SJCRH30 (cell line): ENCODE results near the gene TRIP10. TPM values are rescaled to one million over a fixed set of nuclear protein-coding genes. Genes with fewer than 3 reads are reported as not detected.
"Not testable (repeated sequence)": the region's sequence is repeated elsewhere in the genome, so short reads cannot be mapped to it uniquely, and the experiment has no call there.

Experiments
- DNase-seq, 2 experiments: peaks; one replicate each; pipeline ENCODE4 v3.0.0-alpha.2; 2015 to 2020
- H3K27ac ChIP-seq: fragments of 250-450 bp; sonication (Bioruptor Pico); 2 replicates; pipeline ENCODE4 v1.5.1; 2020; ENCODE audit warnings: mild to moderate bottlenecking, moderate library complexity
- H3K27me3 ChIP-seq: fragments of 250-450 bp; sonication (Bioruptor Pico); 2 replicates; pipeline ENCODE4 v1.5.1; 2020; ENCODE audit warnings: mild to moderate bottlenecking, moderate library complexity
- H3K36me3 ChIP-seq: fragments of 250-450 bp; sonication (Bioruptor Pico); 2 replicates; pipeline ENCODE4 v1.5.1; 2020; ENCODE audit warnings: mild to moderate bottlenecking, moderate library complexity
- H3K4me1 ChIP-seq: fragments of 250-450 bp; sonication (Bioruptor Pico); 2 replicates; pipeline ENCODE4 v1.5.1; 2020; ENCODE audit warnings: mild to moderate bottlenecking, moderate library complexity
- H3K4me3 ChIP-seq: fragments of 250-450 bp; sonication (Bioruptor Pico); 2 replicates; pipeline ENCODE4 v1.5.1; 2020; ENCODE audit warnings: mild to moderate bottlenecking, moderate library complexity
- H3K9me3 ChIP-seq: fragments of 250-450 bp; sonication (Bioruptor Pico); replicated peaks from 2 replicates; pipeline ENCODE4 v1.5.1; 2020; ENCODE audit warnings: mild to moderate bottlenecking, moderate library complexity
- total RNA-seq: library from RNA; depleted of rRNA; stranded (reverse); fragments of >200 nt; shearing (Covaris generic); gene quantifications from 2 replicates; pipeline ENCODE4 v1.2.3, GENCODE V29; 2014; rRNA removed

Gene TRIP10
- total RNA-seq, 1 experiment from 2014 or later = 40.5 TPM

- H3K27me3 ChIP-seq = no peaks in the 10 kb centered on the region
- no peak overlapping the region for H3K4me3 ChIP-seq
- DNase-seq = no peak
- H3K9me3 ChIP-seq = no peaks in the 10 kb centered on the region
- H3K4me1 ChIP-seq = no peaks in the 10 kb centered on the region
- no peak overlapping the region for H3K27ac ChIP-seq
- H3K36me3 ChIP-seq = no peaks in the 10 kb centered on the region
Measured at GRCh38 chr19:6793973-6794372, 54.5 kb downstream of the TRIP10 start.

- Histone ChIP-seq H3K4me1 (no peaks in the 10 kb centered on the region), H3K9me3 (no peaks in the 10 kb centered on the region), H3K4me3 (no peak overlapping the region), H3K27me3 (no peaks in the 10 kb centered on the region), H3K36me3 (no peaks in the 10 kb centered on the region), H3K27ac (no peak overlapping the region)
- DNase-seq = no peak
Measured at GRCh38 chr19:6794686-6795431, 55.4 kb downstream of the TRIP10 start.

- H3K27me3 ChIP-seq = no peaks in the 10 kb centered on the region
- H3K4me3 ChIP-seq = no peak overlapping the region
- no peaks in the 10 kb centered on the region for H3K4me1 ChIP-seq
- no peaks in the 10 kb centered on the region for H3K36me3 ChIP-seq
- H3K27ac ChIP-seq = no peak overlapping the region
- no peaks in the 10 kb centered on the region for H3K9me3 ChIP-seq
- no peak for DNase-seq
Measured at GRCh38 chr19:6796278-6796677, 56.8 kb downstream of the TRIP10 start.

- Histone ChIP-seq H3K27me3 (no peaks in the 10 kb centered on the region), H3K27ac (no peak overlapping the region), H3K4me3 (no peak overlapping the region), H3K36me3 (no peaks in the 10 kb centered on the region), H3K9me3 (no peaks in the 10 kb centered on the region), H3K4me1 (no peaks in the 10 kb centered on the region)
- no peak for DNase-seq
Measured at GRCh38 chr19:6797646-6798045, 58.2 kb downstream of the TRIP10 start.

- H3K4me3 ChIP-seq = not testable (repeated sequence)
Measured at GRCh38 chr19:6800160-6800790, 60.8 kb downstream of the TRIP10 start.

GRCh38 chr19:6800991-6801484 lies 61.6 kb downstream of the TRIP10 start:
- H3K4me3 ChIP-seq = peak overlapping the region; percentile 40
- no peaks in the 10 kb centered on the region for H3K4me1 ChIP-seq
- no peak overlapping the region for H3K27ac ChIP-seq
- H3K27me3 ChIP-seq = no peaks in the 10 kb centered on the region
- no peaks in the 10 kb centered on the region for H3K36me3 ChIP-seq
- no peaks in the 10 kb centered on the region for H3K9me3 ChIP-seq
- DNase-seq = peak in 1 of 2 experiments; percentile 5

More at GRCh38 chr19:6800160-6800790, 60.8 kb downstream of the TRIP10 start:
- H3K27me3 ChIP-seq, H3K4me1 ChIP-seq, DNase-seq, H3K9me3 ChIP-seq, H3K27ac ChIP-seq, H3K36me3 ChIP-seq: not testable (repeated sequence)

Other genes starting within 250 kb of the TRIP10 start
- not detected in 2 replicates for gene TUBB4A, start 237.4 kb upstream of the TRIP10 start, total RNA-seq
- gene TNFSF9, start 208.7 kb upstream of the TRIP10 start, total RNA-seq = not detected in 2 replicates
- not detected in 2 replicates for gene CD70, start 148.5 kb upstream of the TRIP10 start, total RNA-seq
- gene TNFSF14, start 69.5 kb upstream of the TRIP10 start, total RNA-seq = not detected in 2 replicates
- gene C3, start 19.0 kb upstream of the TRIP10 start, total RNA-seq = not detected in 2 replicates
- 32.0 and 33.2 TPM in 2 replicates for gene GPR108, start 2.1 kb upstream of the TRIP10 start, total RNA-seq
- not detected in 2 replicates for gene SH2D3A, start 27.8 kb downstream of the TRIP10 start, total RNA-seq
- gene VAV1, start 33.0 kb downstream of the TRIP10 start, total RNA-seq = not detected in 2 replicates
- gene ADGRE1, start 147.9 kb downstream of the TRIP10 start, total RNA-seq = not detected in 2 replicates